ENCODE measurements around the gene EMILIN1.

- TF ChIP-seq CTCF (IDR thresholded peaks at IDR 0.05) (no peak), POLR2A (IDR thresholded peaks at IDR 0.05) (no peak)
Observed at GRCh38 chr2:27069961-27070618, 8.3 kb upstream of the EMILIN1 start.
